Measurements from ENCODE around the gene RNF144B. TPM values are rescaled to one million over a fixed set of nuclear protein-coding genes. Genes with fewer than 3 reads are reported as not detected.

Gene RNF144B
- total and polyA plus RNA-seq, 2 experiments from 2014 or later, result 4.2 to 9.0 TPM

DNA sequence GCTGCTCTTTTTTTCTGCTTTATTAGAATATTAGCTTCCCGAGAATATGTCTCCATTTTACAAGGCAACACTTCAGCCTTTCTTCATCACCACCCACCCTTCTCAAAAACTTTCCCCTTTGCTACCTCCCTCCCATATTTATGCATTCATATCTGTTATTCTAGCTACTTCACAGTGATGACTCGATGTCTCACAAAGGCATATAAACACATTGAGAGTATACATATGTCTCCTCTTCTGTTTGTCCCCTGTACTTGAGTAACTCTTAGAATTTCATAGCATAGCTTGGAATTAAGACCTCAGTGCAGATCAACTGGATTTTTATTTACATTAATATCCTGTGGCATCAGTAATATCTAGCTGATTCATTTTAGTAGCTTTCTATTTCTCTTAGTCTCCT is 6.5 kb downstream of the RNF144B start (continued):
- TF ChIP-seq ZNF462 (CRISPR knock-in tag; IDR thresholded peaks at IDR 0.05) (no peak), POLR2AphosphoS5 (IDR thresholded peaks at IDR 0.05; ENCODE audit: low read depth) (no peak), ZNF331 (CRISPR knock-in tag; IDR thresholded peaks at IDR 0.05; ENCODE audit: low read depth) (no peak), CREB1 (CRISPR knock-in tag; IDR thresholded peaks at IDR 0.05; ENCODE audit: low read depth) (no peak), NANOG (IDR thresholded peaks at IDR 0.05; ENCODE audit: borderline replicate concordance) (no peak), JUNB (IDR thresholded peaks at IDR 0.05; ENCODE audit: unreplicated experiment) (no peak), EZH2phosphoT487 (IDR thresholded peaks at IDR 0.05; ENCODE audit: unreplicated experiment) (no peak), CTCF (conservative IDR thresholded peaks at IDR 0.05; ENCODE audit: low read depth in 2 of 2) (no peak)
